HG03066 (cell line): ENCODE data around the gene TMEM221.

ENCODE experiments used
- ATAC-seq: cut with Tn5 transposase; IDR thresholded peaks from one replicate; pipeline ENCODE4 v1.9.1; 2021; ENCODE audit warnings: low read depth; ENCODE audit not compliant: unreplicated experiment

Gene TMEM221

GRCh38 chr19:17448131-17448967, at the start of gene TMEM221:
TMEM221 (minus strand) TSS chr19:17448668; CDS start chr19:17448462, 206 bp downstream.
- no peak for ATAC-seq

GRCh38 chr19:17497149-17497798, 48.8 kb upstream of the TMEM221 start:
- no peak for ATAC-seq

GRCh38 chr19:17496337-17496997, 48.0 kb upstream of the TMEM221 start:
- peak; percentile 66 for ATAC-seq

DNA sequence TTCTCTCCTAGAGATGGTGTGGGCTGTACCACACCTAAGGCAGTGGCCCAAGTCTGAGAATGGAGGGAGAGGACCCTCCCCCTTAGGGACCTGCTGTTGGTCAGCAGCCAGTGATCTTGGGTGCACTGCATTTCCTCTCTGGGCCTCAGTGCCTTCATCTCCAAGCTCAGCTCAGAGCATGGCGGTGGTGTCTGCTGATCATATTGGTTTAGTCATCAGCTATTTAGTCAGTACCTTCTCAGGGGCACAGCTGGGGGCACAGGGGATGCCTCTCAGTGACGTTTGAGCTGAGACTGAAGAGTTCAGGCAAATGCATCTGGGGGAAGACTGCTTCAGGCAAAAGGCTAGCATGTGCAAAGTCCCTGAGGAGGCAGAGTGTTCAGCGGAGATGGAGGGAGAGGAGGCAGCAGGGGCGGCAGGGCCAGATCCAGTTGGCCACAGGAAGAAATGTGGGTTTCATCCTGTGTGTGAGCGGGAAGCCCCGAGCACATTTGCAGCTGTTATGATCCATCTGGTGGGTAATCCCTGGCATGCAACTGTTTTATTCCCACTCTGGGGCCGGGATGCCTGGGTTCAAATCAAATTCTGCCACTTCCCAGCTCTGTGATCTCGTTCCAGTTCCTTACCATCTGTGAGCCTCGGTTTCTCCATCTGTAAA, 47.3 kb upstream of the TMEM221 start:
- no peak for ATAC-seq

DNA sequence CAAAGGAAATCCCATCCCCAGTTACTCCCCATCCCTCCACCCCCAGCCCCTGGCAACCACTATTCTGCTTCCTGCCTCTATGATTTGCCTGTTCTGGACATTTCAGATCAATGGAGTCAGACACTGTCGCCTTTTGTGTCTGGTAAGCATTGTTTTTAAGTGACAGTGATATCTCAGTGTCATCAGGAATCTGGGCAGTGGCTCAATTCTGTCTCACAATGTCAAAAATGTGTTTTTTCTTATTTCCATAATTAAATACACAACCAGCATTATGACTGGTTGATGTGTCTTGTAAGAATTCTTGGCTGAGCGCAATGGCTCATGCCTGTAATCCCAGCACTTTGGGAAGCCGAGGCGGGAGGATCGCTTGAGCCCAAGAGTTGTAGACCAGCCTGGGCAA, 42.8 kb upstream of the TMEM221 start:
- no peak for ATAC-seq

DNA sequence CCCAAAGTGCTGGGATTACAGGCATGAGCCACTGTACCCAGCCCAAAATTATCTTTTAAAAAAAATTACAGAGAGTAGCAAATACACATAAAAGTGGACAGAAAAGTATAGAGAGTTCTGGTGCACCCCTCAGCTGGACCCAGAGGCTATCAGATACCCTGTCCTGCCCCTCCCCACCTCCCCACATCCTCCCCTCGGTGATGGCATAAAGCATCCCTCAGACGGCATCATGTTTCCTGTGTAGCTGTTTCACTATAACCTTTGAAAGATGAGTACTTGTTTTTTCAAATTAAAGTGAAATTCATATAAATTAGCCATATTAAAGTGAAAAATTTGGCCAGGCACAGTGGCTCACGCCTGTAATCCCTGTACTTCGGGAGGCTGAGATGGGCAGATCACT, 41.9 kb upstream of the TMEM221 start:
- ATAC-seq = no peak

DNA sequence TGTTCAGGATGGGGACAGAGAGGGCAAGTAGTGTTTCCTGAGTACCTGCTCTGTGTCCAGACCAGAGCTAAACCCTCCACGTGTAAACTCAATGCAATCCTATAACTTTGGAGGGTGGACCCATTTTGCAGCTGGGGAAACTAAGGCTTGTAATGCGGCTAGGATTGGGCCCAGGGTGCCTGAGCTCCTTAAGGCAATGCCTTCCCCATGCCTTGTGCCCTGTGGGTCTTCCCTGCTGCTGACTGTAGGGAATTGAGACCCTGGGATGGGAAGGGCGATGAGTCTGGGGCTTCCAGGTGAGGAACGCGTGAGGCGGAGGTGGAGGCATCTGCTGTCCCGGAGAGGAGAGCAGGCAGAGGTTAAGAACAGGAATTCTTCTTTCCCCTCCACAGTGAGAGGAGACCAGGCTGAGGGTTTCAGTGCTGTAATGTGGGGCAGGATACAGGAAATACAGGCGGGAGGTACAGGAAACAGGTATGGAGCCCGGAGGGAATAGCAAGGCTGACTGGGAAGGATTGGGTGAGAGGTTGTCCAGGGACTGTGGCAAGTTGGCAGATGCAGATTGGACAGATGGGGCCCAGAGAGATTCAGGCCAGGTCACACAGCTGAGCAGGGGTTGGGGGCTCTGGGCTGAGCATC, 41.0 kb upstream of the TMEM221 start:
- ATAC-seq = no peak

- ATAC-seq = no peak
Observed at GRCh38 chr19:17488593-17489391, 40.3 kb upstream of the TMEM221 start.

DNA sequence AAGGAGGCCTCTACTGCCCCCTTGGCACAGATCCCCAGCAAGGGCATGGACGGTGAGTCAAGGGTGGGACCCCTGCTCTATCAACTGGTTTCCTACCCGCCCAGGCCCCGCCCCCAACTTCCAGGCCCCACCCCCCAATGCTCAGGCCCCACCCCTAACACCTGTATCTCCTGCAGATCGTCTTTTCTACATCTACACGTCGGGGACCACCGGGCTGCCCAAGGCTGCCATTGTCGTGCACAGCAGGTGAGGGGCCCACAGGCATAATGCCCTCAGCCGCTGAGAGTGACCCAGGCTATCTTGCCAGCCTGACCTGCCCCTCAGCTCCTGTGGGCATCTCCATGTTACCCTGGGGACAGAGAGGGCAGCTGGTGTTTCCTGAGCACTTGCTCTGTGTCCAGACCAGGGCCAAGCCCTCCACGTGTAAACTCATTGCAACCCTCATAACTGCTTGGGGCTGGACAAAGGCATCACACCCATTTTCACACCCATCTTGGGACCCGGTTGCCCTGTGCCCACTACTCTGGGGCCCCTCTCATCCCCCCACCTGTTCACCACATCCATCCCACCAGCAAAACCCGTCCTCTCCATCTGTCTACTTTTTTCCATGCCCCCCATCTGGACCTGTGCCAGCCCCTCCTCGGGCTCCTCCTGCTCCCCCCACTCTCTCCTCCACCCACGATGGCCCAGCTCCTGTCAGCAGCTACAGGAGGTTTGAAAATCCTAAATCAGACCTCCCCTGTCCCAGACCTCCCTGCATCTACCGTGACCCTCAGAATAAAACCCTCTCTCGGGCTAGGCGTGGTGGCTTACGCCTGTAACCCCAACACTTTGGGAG, 39.0 kb upstream of the TMEM221 start:
- no peak for ATAC-seq

- no peak for ATAC-seq
Observed at GRCh38 chr19:17486545-17487240, 38.2 kb upstream of the TMEM221 start.

- no peak for ATAC-seq
Observed at GRCh38 chr19:17484520-17485185, 36.2 kb upstream of the TMEM221 start.

GRCh38 chr19:17483605-17484002, 35.1 kb upstream of the TMEM221 start:
- ATAC-seq = no peak

DNA sequence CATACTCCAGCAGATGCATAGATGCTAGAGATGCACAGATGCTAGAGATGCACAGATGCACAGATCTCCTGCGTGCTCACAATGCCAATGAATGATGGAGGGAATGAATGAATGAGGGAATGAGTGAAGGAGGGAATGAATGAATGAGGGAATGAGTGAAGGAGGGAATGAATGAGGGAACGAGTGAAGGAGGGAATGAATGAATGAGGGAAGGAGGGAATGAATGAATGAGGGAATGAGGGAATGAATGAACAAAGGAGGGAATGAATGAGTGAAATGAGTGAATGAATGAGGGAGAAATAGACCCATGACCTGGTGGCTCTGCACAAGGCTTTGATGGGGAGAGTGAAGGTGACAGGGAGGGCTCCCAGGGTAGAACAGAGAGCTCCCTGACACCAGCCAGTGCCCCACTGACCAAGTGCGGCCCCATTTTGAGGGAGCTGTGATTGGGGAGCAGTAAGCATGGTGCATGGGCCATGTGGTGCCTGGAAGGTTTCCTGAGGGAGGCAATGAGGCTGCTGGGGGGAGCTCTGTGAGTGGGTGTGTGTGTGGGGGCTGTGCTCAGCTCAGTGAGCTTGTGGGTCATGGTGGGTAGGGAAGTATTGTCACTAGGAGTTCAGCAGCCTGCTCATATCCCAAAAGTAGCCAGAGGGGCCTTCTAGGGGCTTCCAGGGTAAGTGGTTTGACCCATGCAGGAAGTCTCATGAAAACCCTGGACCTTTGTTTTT, 34.6 kb upstream of the TMEM221 start:
- ATAC-seq = no peak

- ATAC-seq = no peak
Observed at GRCh38 chr19:17481986-17482385, 33.5 kb upstream of the TMEM221 start.

GRCh38 chr19:17479325-17479791, 30.9 kb upstream of the TMEM221 start:
- ATAC-seq = no peak

- no peak for ATAC-seq
Observed at GRCh38 chr19:17475541-17476115, 27.2 kb upstream of the TMEM221 start.
